GM12874 (cell line): ENCODE data around the gene SUSD2.

Source experiments
- TF ChIP-seq, protein P1 (sequence below): IDR thresholded peaks from 2 replicates; pipeline ENCODE4 v1.5.1; 2011; ENCODE audit warnings: low read depth, mild to moderate bottlenecking, control low read depth, low read length, moderate library complexity; ENCODE audit not compliant: insufficient read depth

The SUSD2 gene

GRCh38 chr22:24141586-24141985 is 39.7 kb upstream of the SUSD2 start:
- TF ChIP-seq, protein P1, sequence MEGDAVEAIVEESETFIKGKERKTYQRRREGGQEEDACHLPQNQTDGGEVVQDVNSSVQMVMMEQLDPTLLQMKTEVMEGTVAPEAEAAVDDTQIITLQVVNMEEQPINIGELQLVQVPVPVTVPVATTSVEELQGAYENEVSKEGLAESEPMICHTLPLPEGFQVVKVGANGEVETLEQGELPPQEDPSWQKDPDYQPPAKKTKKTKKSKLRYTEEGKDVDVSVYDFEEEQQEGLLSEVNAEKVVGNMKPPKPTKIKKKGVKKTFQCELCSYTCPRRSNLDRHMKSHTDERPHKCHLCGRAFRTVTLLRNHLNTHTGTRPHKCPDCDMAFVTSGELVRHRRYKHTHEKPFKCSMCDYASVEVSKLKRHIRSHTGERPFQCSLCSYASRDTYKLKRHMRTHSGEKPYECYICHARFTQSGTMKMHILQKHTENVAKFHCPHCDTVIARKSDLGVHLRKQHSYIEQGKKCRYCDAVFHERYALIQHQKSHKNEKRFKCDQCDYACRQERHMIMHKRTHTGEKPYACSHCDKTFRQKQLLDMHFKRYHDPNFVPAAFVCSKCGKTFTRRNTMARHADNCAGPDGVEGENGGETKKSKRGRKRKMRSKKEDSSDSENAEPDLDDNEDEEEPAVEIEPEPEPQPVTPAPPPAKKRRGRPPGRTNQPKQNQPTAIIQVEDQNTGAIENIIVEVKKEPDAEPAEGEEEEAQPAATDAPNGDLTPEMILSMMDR = no peak

GRCh38 chr22:24142241-24142640 is 39.0 kb upstream of the SUSD2 start:
- TF ChIP-seq, protein P1 = no peak

DNA sequence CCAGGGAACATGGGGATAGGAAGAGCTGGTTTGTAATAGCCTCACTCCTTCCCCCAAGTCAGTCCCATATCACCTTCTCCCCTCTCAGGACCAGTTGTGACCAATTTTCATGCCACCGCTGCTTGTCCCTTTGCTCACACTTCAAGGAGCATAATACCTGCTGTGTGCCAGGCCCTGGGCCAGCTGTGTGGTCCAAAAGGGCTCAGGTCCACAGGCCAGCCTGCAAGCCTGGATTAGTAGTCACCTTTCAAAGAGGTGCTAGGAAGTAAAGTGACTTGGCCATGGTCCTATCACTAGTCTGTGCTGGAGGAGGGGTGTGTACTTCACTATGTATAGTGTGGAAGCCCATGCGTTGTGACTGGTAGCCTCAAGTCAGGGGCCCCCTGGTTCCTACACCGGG is 38.5 kb upstream of the SUSD2 start:
- TF ChIP-seq, protein P1 = no peak

DNA sequence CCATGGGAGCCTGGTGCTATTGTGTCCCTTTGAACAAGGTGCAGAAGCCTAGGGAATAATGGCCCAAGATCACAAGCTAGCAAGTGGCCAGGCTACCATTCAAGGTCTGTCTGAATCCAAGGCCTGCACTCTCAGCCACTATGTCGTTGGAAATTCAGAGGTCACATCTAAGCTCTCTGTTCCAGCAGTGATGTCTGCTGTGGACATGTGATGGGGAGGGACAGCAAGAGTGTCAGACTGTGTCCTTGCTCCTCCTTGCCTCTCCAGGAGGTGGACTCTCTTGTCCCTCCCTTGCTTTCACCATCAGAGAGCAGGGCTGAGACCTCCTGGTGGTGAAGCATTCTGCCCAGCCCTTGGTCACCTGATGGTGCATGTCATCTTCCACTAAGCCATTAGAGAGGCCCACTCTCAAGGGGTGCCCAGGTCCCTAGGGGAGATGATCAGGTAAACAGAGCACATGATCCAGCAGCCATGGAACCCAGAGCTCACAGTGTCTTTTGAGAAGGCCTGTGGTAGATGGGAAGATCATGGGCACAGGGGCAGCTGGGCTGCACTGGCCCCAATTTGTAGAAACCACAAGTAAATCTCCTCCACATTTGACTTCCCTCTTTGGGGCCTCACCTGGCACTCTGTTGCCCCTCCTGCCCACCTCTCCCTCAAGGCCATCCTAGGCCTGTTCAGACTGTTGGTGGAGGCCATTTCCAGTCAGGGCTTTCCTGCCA is 37.1 kb upstream of the SUSD2 start:
- TF ChIP-seq, protein P1 = no peak

DNA sequence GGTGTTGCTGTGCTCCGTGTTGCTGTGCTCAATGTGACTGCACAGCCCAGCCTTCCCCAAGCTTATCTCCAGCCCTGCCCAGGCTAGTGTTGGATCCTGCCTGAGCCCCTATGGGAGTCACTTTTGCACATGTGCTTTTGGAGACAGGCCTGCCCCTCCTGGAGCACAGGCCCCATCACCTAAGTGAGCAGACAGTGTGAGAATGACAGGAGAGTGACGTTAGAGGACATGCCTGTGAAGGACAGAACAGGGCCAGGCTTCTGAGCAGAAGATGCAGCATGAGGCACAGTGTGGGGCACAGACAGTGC is 36.6 kb upstream of the SUSD2 start:
- TF ChIP-seq, protein P1 = no peak

DNA sequence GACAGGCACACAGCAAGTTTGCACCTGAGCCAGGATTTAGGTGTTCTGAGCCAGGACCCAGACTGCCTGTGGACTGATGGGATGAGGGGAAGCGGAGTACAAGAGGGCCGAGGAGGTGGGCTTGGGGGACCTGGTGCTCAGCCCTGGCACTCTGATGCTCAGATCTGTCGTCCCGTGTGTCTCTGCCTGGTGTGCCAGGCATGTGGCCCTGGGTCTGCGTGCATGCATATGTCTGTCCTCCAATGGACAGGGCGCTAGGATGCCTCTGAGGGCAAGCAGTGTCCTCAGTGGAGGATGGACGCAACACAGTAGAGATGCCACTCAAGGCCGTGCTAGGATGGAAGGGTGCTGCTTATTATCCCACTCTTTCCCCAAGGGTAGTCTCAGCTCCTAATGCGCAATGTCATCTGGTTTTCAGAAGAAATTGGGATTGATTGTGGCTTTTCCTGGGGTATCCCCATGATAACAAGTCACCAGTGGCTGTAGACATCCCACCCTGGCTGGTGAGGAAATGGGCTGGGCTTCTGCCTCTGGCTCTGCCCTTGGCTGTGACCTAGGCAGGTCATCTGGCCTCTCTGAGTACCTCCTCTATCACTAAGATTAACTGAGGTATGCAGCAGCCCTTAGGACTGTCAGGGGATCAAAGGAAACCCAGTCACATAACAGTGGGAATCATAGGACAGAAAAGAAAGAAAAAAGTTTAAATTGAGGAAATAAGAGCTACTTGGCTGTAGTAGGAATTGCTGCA is 35.7 kb upstream of the SUSD2 start:
- TF ChIP-seq, protein P1 = no peak

- TF ChIP-seq, protein P1 = no peak
Observed at GRCh38 chr22:24146194-24146616, 35.1 kb upstream of the SUSD2 start.
